Lower lobe of right lung (tissue), 2 donors: ENCODE results near the gene AFP. TPM values are rescaled to one million over a fixed set of nuclear protein-coding genes. Genes with fewer than 3 reads are reported as not detected.

ENCODE experiments used
- ATAC-seq, 2 donors: fragments of 200-7000 bp; cut with Tn5 transposase; one replicate each; pipeline ENCODE4 v1.9.1; 2020 to 2022; ENCODE audit warnings: mild to moderate bottlenecking in 2 of 2, moderate library complexity in 2 of 2
- DNase-seq: peaks from one replicate; pipeline ENCODE4 v3.0.0-alpha.2; 2020
- H3K27ac ChIP-seq: fragments of 200-600 bp; one replicate; pipeline ENCODE4 v1.8.0; 2022
- H3K27me3 ChIP-seq: fragments of 200-600 bp; one replicate; pipeline ENCODE4 v1.8.0; 2022; ENCODE audit warnings: low read depth
- H3K36me3 ChIP-seq: fragments of 200-600 bp; one replicate; pipeline ENCODE4 v1.8.0; 2022; ENCODE audit warnings: mild to moderate bottlenecking
- H3K4me1 ChIP-seq: fragments of 200-600 bp; one replicate; pipeline ENCODE4 v1.8.0; 2022
- H3K4me3 ChIP-seq: fragments of 200-600 bp; one replicate; pipeline ENCODE4 v1.8.0; 2022; ENCODE audit warnings: mild to moderate bottlenecking
- H3K9me3 ChIP-seq: fragments of 200-600 bp; one replicate; pipeline ENCODE4 v1.8.0; 2022
- CTCF ChIP-seq: fragments of 200-600 bp; IDR thresholded peaks from one replicate; pipeline ENCODE4 v1.8.0; 2022; ENCODE audit warnings: antibody characterized with exemption, mild to moderate bottlenecking
- intact Hi-C: fragments of 100-400 bp; cut with DNase I; formaldehyde crosslinking; loops from one replicate; pipeline ENCODE4 v1.11.0; 2022
- total RNA-seq: library from RNA; stranded (reverse); fragmentation: NEBNext Ultra II Directional; extraction: Animal tissue kit (Norgen Biotek cat#: 25700); gene quantifications from one replicate; pipeline ENCODE4 v1.2.1, GENCODE V29; 2021
- donor health status: DM: no; HTN: yes; CAD: no; lungs with severe emphysema.

The AFP gene
- total RNA-seq, 1 donor from 2014 or later, result not detected

GRCh38 chr4:73419106-73420038 lies 16.6 kb upstream of the AFP start:
- H3K9me3 ChIP-seq, result no peaks in the 10 kb centered on the region
- TF ChIP-seq CTCF, result no peak
- H3K27me3 ChIP-seq, result no peaks in the 10 kb centered on the region
- H3K4me1 ChIP-seq, result no peaks in the 10 kb centered on the region
- no peak for ATAC-seq
- no peaks in the 10 kb centered on the region for H3K36me3 ChIP-seq
- H3K4me3 ChIP-seq, result no peak overlapping the region
- DNase-seq, result no peak
- no peak overlapping the region for H3K27ac ChIP-seq
- intact Hi-C loops, result no loop called here

GRCh38 chr4:73420615-73421014 lies 15.4 kb upstream of the AFP start:
- Histone ChIP-seq H3K36me3 (no peaks in the 10 kb centered on the region), H3K4me3 (no peak overlapping the region), H3K27me3 (no peaks in the 10 kb centered on the region), H3K4me1 (no peaks in the 10 kb centered on the region), H3K27ac (no peak overlapping the region), H3K9me3 (no peaks in the 10 kb centered on the region)
- no peak for TF ChIP-seq CTCF
- intact Hi-C loops, result no loop called here
- ATAC-seq (no peak), DNase-seq (no peak)

- H3K27ac ChIP-seq, result no peak overlapping the region
- H3K27me3 ChIP-seq, result no peaks in the 10 kb centered on the region
- H3K36me3 ChIP-seq, result no peaks in the 10 kb centered on the region
- no peaks in the 10 kb centered on the region for H3K4me1 ChIP-seq
- ATAC-seq (no peak), DNase-seq (no peak)
- intact Hi-C loops, result no loop called here
- no peaks in the 10 kb centered on the region for H3K9me3 ChIP-seq
- no peak for TF ChIP-seq CTCF
- no peak overlapping the region for H3K4me3 ChIP-seq
Measured at GRCh38 chr4:73421708-73422457, 14.1 kb upstream of the AFP start.

GRCh38 chr4:73422458-73422752 lies 13.6 kb upstream of the AFP start:
- intact Hi-C loops, result no loop called here
- no peak for ATAC-seq
- DNase-seq, result no peak

GRCh38 chr4:73423184-73423583 lies 12.8 kb upstream of the AFP start:
- Histone ChIP-seq H3K9me3 (no peaks in the 10 kb centered on the region), H3K36me3 (no peaks in the 10 kb centered on the region), H3K4me1 (no peaks in the 10 kb centered on the region), H3K4me3 (no peak overlapping the region), H3K27ac (no peak overlapping the region), H3K27me3 (no peaks in the 10 kb centered on the region)
- ATAC-seq (no peak), DNase-seq (no peak)
- no peak for TF ChIP-seq CTCF
- intact Hi-C loops, result no loop called here

More at GRCh38 chr4:73422458-73422752, 13.6 kb upstream of the AFP start:
- Histone ChIP-seq H3K27ac (no peak overlapping the region), H3K4me1 (no peaks in the 10 kb centered on the region), H3K9me3 (no peaks in the 10 kb centered on the region), H3K27me3 (no peaks in the 10 kb centered on the region), H3K4me3 (no peak overlapping the region), H3K36me3 (no peaks in the 10 kb centered on the region)
- no peak for TF ChIP-seq CTCF
